ENCODE results near the gene COPZ1.
"Not testable (repeated sequence)": the region's sequence is repeated elsewhere in the genome, so short reads cannot be mapped to it uniquely, and the experiment has no call there.

COPZ1 gene

DNA sequence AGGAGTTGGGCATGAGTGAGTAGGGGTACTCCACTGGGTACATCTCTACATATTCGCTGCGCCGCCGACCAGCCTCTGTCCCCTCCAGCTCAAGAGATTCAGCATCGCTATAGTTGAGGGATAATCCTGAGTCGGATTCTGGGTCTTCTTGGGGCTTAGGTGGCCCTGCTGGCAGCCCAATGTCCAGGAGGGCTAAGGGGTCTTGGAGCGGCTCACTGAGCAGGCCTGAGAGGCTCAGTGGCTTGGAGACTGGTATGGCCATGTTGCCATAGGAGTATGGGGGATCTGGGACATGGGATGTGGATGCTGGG is 32.0 kb upstream of the COPZ1 start:
- DNase-seq, result peak in 1 of 10 donors; percentile 50
- intact Hi-C loops (cut with DNase I), result loop anchor here (5.0 kb wide), 1 partner anchor 74 kb away; no protein-coding TSS in a partner anchor

DNA sequence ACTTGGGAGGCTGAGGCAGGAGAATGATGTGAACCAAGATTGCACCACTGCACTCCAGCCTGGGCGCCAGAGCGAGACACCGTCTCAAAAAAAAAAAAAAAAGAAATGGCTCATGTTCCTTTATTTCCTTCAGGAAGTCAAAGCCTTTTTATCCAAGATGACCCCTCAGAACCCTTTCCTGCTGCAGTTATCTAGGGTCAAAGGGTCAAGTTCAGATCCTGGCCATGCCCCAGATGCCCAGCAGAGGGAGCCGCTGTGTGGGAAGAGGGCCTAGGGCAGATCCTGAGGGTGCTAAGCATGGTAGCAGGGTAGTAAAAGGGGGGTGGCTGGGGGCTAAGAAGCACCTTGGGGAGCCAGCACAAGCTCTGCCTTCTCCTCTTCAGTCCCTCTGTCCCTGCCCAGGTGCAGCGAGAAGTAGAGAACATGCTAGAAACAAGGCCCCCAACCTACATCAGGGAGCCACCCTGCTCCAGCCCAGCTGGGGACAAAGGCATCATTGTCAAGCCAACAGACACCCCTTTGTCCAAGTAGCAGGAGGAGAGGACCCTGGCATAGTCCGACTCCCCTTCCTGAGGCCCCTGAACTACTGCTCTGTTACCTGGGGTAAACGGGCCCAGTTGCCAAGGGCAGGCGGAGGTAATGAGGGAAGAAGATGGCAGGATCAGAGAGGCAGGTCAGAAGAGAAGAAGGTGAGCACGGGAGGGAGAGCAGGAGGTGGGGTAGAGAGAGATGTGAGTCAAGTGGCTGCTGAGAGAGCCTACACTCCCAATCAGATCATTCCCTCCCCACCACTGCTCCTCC is 30.6 kb upstream of the COPZ1 start:
- intact Hi-C loops (cut with DNase I), result loop anchor here (5.0 kb wide), 1 partner anchor 73 kb away; no protein-coding TSS in a partner anchor
- peak in 8 of 10 donors; percentile 32 to 93 (median 64) for DNase-seq

DNA sequence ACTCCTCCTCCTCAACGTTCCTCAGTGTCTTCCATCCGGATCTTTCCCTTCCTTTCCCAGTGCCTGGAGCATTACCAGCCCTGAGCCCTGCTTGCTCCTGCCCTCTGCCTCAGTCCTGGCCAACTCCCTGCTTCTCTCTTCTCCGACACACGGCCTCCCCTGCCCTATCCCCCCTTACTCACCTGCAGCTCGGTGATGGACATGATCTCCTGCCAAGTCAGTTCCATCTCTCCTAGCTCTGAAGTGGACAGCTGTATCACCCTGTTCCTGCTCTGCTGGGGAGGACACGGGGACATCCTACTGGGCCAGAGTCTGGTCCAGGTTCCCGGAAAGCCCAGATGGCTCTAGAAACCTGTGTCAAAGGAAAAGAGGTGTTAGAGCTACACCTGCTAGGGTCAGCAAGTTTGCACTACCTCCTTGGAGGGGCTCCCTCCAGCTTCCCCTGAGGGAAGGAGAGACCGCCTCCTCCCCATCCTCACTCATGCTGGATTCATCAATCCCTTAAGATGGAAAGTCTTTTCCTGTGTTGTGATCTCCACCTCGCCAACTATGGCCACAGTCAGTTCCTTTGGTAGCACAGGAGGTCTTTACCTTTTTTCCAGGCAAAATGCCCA is 29.9 kb upstream of the COPZ1 start:
- no peak for DNase-seq
- intact Hi-C loops (cut with DNase I), result loop anchor here (5.0 kb wide), 1 partner anchor 72 kb away; no protein-coding TSS in a partner anchor

DNA sequence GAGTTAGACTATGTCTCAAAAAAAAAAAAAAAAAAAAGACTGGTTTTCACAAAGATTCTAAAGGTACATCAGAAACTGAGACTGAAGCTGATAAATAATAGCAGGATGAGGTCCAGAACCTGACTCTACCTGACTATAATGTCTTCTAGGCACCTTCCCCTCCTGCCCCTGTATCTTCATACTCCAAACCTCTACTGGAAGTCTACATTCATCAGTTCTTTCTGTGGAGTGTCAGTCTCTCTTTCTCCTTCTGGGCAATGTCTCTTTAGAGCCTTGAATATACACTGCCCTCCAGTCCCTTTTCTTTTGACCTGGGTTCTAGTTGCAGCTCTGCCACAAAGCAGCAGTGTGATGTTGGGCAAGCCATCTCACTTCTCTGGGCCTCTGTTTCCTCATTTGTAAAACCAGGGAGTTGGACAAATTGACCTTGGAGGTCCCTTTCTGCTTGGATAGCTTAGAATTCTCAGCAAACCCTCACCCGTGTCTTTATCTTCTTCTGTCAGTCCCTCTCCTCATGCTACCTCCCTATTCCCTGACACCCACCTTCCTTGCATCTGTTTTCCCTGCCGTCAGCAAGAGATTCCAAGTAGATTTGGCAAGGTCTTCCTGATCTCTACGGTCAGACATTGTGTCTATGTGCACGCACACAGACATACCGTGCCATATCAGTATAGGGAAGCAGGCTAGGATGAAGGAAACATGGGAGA is 28.4 kb upstream of the COPZ1 start:
- no peak for DNase-seq
- intact Hi-C loops (cut with DNase I), result no loop called here

DNA sequence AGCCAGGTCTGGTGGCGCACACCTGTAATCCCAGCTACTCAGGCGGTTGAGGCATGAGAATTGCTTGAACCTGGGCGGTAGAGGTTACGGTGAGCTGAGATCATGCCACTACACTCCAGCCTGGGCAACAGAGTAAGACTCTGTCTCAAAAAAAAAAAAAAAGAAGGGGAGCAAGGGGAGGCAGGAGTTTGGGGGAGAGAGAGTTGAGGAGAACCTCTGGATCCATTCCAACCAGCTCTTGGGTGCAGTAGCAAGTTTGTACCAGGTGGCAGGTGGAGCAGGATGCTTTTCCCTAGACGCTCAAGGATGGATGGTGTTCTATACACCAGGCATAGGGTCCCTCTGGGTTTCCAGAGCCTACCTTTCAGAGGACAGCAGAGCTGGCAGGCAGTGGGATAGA is 26.0 kb upstream of the COPZ1 start:
- intact Hi-C loops (cut with DNase I), result no loop called here
- DNase-seq, result no peak

DNA sequence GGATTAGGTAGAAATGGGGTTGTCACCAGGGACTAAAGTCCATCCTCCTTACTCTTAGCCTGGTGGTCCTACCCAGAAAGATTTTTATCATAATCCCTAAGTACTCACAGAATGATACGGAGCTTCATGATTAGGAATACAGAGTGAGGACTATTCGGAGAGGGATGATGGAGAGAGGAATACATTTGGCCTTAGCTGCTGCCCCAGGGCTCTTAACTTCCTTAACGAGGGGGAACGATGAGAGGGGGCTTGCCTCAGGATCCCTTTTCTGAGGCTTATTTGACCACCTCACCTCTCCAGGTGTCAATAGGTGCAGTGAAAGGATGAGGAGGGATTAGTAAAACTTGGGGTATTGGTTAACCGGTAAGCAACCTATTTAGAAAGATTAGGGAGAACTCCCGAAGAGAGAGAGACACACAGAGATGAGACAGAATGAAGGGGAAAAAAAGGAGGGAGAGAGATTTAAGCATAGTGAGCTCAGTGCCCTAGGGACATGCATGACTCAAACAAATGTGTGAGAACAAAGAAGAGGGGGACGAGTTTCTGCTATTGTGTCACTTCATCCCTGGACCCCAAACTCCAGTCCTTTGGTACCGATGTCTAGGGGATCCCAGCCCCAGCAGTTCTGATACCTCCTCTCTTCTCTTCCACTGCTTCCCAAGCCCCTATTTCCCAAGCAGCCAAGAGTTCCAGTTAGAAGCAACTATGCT is 25.3 kb upstream of the COPZ1 start:
- DNase-seq, result no peak
- intact Hi-C loops (cut with DNase I), result no loop called here

DNA sequence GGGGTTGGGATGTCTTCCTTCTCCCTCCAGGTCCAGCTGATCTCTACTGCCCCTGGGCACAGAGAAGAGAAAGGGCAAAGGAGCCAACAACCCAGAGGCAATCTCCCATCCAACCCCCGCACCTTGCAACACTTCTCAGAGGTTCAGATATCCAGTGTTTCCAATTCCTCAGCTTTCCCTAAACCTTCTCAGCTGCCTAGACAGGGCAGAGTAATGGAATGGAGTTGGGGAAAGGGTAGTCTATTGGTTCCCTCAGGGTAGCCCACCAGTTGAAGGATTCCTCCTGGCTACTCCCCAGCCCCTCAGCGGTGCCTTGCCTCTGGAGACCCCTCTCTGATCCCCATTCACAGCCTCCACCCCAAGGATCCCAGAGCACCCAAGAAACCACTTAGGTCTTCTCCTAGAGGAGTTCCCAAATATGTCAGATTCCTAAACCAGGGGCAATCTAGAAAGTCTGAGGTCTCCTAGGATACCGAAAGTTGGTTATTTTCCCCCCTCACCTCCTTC is 24.7 kb upstream of the COPZ1 start:
- intact Hi-C loops (cut with DNase I), result no loop called here
- no peak for DNase-seq

DNA sequence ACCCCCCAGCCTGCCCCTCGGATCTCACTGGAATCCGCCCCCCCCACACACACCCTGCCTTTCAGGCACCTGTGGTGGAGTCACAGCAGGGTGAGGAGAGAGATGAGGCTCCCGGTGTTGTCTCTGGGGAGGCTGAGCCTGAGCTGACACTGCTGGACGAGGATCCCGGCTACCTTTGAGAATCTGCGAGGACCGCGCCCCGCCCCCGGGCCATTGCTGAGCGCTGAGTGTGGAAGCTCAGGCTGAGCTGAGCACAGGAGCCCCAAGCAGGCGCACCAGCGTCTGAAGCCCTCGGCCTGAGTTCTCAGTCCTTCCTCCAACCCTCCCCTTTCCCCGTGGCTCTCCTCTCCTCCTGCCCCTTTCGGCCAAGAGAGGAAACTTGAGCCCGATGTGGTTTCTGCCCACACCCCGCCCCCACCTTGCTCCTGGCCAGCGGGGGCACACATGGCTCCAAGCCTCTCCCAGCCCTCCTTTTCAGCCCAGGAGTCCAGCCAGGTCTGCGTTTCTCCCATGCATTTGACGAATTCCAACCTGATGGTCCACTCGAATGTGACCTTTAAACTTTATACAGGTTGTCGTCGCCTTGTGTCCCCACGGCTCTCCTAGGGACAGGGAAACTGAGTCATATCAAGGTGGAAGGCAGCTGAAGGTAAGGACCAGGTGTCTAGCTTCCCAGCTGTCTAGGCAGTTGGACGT is 24.1 kb upstream of the COPZ1 start, which contains the start of gene NFE2:
NFE2 (minus strand) TSS at position 284 of the 696 bp plus-strand sequence. CDS start 5,767 bp downstream, outside the sequence.
- intact Hi-C loops (cut with DNase I), result no loop called here
- DNase-seq, result peak in 3 of 10 donors; percentile 24 to 87 (median 86)

DNA sequence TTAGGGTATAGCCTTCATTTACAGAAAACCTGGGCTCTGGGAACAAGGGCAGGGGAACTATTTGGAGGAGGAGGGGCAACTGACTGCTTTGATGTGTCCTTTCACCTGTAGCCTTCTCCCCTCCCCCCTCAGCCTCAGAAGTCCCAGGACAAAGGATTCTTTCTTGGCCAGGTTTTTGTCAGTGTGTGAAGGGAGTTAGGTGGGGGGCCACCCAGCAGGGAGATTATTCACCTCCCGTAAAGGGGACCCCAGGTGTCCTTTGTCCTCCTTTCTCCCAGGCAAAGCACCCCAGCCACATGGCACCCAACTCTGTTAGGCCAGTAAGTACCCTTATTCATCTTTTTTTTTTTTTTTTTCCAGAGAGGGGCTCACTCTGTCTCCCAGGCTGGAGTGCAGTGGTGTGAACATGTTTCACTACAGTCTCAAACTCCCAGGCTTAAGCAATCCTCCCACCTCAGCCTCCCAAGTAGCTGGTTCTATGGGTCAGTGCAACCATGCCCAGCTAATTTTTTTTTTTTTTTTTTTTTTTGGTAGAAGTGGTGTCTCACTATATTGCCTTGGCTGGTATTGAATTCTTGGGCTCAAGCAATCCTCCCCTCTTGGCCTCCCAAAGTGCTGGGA is 23.4 kb upstream of the COPZ1 start:
- DNase-seq, result no peak
- intact Hi-C loops (cut with DNase I), result no loop called here

DNA sequence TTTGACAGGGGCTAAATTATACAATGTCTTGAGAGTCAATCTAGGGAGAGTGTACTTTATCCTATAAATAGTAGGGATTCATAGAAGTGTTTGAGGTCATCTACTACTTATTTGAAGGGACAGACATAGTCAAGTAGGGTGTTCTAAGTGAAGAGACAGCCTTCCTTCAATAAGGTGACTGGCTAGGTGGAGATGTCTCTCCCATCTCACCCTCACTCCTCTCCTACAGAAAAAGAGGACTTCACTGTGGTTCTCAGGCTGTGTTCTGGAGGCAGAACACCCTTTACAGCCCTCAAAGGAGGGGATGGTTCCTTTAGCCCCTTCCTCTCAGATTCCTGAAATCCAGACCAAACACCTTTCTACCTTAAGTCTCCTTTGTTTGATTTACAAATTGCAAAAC is 21.3 kb upstream of the COPZ1 start:
- DNase-seq, result no peak
- intact Hi-C loops (cut with DNase I), result no loop called here

DNA sequence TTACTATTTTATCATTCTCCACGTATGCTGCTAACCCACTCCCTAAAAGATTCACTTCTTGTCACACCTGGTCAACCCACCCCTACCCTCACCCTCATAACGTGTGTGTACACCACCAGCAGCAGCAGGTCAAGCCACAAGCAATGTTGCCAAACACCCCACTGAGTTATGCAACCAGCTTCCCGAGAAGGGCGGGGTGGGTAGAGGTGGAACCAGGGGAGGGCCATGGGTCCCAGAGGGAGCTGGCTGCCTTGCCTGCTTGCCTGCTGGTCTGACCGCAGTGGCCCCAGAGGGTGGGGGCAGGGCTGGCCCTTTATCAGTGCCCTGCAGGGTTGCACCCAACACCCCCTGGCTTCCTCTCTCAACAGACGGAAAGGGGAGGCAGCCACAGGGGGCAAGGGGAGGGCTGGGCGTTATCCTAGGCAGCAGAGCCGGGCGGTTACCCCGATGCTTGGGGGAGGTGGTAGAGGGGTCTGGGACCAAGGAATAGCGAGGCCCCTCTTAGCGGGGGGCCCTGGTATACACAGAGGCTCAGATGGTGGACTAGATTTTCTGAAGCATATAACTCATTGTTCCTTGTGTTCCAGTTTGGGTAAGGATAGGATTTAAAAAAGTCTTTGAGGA is 20.6 kb upstream of the COPZ1 start:
- intact Hi-C loops (cut with DNase I), result no loop called here
- DNase-seq, result peak in 2 of 10 donors; percentile 25 to 85

DNA sequence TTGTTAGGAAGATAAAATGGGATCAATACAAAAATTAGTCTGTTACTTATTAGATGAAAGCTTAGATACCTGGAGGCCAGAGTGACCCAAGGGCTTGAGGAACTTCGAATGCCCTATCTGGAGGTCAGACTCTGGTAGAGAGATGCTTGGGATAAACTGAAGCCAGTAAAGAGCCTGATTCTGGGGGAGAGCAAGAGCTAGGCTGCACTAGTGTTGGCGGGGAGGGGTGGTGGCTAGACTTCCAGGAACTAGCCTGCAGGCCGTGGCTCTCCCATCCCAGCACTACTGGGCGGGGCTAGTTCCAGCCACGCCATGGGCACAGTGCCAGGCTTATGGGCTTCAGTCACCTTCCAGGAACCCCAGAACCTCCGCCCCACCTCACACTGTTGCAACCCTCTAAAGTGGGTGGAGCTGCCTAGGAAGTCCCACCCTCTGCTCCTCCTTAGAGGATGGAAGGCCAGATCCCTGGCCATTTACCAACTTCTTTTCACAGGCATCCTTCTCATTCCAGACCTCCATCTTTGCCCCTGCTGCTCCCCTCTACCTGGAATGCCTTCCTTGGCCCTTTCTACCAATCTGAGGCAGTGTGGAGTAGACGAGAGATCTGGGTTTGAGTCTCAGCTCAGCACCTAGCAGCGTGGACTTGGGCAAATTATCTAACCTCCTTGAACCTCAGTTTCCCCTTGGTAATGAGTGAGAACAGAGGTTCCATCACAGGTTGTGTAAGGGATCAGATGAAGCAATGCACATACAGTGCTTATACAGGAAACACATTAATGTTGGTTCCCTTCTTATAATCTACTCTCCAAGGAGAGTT is 17.8 kb upstream of the COPZ1 start:
- peak in 1 of 10 donors; percentile 88 for DNase-seq
- intact Hi-C loops (cut with DNase I), result no loop called here

DNA sequence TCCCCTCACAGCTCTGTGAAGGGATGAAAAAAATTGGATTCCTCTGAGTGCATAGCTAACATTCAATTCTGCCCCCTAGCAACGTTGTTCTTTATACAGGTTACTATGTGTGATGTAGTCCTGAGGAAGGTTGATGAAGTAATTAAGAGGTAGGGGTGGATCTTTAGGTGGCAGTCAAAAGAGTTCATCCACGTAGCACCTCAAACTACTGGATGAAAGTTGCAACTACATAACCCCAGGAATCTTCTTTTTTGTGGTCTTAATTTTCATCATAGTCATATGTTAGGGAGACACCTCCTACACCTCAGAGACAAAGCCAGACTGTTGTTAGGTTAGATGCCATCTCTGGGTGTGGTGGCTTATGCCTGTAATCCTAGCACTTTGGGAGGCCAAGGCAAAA is 13.9 kb upstream of the COPZ1 start:
- DNase-seq, result no peak
- intact Hi-C loops (cut with DNase I), result no loop called here

DNA sequence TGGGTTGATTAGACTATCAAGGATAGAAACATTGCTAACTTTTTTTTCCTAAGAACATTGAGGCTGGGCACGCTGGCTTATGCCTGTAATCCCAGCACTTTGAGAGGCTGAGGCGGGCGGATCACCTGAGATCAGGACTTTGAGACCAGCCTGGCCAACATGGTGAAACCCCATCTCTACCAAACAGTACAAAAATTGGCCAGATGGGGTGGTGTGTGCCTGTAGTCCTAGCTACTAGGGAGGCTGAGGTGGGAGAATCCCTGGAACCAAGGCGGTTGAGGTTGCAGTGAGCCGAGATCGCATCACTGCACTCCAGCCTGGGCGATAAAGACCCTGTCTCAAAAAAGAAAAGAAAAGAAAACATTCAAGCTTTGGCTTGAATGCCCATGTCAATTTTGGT is 12.6 kb upstream of the COPZ1 start:
- intact Hi-C loops (cut with DNase I); DNase-seq: not testable (repeated sequence)

DNA sequence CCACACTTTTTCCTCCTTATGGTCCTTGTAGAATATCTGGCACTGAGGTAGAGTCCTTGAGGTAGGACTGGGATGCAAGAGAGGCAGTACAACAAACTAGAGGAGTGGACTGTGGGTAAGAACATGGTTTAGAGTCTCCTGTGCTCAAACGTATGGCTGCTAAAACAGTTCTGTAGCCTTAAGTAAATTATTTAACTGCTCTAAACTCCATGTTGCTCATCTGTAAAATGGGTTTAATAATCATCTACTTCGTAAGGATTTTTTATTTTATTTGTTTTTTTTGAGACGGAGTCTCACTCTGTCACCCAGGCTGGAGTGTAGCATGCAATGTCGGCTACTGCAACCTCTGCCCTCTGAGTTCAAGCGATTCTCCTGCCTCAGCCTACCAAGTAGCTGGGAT is 3.6 kb upstream of the COPZ1 start:
- intact Hi-C loops (cut with DNase I), result loop anchor here (10.0 kb wide), 1 partner anchor 67 kb away; no protein-coding TSS in a partner anchor
- DNase-seq, result no peak

DNA sequence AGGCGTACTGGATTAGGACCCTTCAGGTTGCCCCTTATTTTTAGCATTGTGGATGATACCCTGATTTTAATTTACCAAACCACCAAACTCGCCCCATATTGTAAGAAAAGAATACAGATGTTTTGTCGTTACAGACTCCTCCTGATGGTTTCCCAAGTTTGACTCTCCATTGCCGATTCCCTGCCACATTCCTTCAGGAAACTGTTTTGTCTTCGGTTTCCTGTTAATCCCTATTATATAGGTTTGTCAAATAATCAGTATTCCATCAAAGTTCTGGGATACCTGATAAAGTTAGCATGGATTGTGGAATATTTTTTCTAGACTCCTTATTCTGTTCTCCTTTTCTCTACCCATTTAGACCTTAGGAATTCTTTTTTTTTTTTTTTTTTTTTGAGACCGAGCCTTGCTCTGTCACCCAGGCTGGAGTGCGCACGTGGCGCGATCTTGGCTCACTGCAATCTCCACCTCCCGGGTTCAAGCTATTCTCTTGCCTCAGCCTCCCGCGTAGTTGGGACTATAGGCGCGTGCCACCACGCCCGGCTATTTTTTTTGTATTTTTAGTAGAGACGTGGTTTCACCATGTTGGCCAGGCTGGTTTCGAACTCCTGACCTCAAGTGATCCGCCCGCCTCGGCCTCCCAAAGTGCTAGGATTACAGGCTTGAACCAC is 645 bp downstream of the COPZ1 start:
- intact Hi-C loops (cut with DNase I), result loop anchor here (1.0 to 10.0 kb wide), 2 partner anchors 34 to 71 kb away; no protein-coding TSS in a partner anchor
- DNase-seq, result not testable (repeated sequence)

DNA sequence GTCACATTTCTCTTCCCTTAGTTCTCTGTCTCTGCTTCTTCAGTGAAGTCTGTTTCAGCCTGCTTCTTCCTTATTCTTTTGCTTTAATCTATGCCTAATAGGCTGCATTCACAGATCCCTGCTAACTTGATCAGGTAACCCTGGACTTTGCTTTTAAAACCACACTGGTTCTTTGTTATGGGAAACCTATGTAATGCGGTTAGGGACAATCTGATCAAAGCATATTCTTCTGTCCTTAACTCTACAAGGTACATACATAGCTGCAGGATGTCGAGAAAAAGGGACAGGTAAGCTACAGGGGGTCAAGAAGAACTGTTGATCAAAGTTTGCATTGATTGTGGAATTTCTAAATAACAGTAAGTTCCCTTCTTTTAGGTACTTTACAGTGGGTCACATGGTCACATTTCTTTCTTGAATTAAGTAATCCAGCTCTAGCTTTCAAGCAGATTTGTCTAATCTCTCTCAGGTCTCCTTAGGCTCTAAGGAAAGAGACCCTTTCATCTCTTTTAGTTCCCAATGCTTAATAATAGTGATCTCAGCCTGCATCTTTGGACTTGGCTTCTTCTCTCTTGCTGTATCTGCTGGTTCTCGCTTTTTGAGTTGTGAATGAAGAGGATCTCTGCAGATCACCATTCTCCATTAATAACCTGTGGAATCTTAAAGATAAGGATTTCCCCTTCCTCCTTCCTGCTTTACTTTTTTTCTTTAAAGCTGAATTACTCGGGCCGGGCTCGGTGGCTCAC is 3.8 kb downstream of the COPZ1 start:
- intact Hi-C loops (cut with DNase I), result loop anchor here (10.0 kb wide), 1 partner anchor 74 kb away; no protein-coding TSS in a partner anchor
- DNase-seq, result no peak

All from posterior cingulate gyrus (tissue), 11 donors.